HG03103 (cell line): ENCODE data around the gene NARF.
"Not testable (repeated sequence)": the region's sequence is repeated elsewhere in the genome, so short reads cannot be mapped to it uniquely, and the experiment has no call there.

ENCODE experiments used
- ATAC-seq: cut with Tn5 transposase; IDR thresholded peaks from one replicate; pipeline ENCODE4 v1.9.1; 2021; ENCODE audit warnings: low read depth; ENCODE audit not compliant: unreplicated experiment

Gene NARF

DNA sequence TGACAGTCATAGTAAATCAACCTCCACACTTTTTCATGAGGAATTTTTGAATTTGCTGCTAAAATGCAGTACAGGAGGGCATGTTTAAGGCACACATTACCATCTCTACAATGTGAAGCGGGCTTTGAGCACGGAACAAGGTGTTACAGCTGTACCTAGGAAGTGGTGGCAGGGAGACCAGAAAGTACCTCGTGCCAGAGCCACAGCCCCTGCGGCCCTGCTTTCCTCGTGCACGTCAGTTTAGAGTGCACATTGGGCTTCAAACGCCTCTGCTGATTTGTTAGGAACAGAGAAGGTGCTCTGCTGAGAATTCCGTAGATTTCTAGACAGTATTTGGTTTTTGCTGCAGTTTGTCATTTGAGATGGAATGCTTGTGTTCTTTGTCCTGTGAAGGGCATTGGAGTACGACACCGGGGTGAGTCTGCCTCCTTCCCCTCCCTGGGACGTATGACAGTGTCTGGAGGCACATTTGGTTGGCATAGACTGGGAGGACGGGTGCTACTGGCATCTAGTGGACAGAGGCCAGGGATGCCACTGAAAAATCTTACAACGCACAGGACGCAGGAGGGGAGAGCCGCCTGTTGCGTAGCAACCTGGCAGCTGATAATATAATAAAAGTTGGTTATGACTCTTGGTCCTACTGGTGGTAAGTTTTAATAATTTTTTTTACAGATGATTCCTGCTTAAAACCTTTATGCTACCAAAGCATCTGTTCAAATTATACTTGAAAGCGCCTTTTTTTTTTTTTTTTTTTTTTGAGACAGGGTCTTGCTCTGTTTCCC, 70.1 kb downstream of the NARF start:
- no peak for ATAC-seq

DNA sequence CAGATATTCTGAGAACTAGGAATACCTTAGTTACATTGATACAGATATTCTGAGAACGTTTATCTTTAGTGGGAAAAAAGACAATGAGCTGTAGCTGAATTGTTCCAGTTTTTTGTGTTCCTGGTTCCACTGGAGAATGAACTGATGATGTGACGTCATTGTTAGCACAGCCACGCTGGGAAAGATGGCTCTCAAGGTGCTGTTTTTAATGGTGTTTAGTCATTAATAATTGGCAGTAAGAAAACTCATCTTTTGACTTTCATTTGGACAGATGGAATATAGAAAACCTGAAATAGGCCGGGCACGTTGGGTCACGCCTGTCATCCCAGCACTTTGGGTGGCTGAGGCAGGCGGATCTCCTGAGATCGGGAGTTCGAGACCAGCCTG, 71.4 kb downstream of the NARF start:
- ATAC-seq, result no peak

GRCh38 chr17:82531431-82531881, 72.9 kb downstream of the NARF start:
- no peak for ATAC-seq

GRCh38 chr17:82534401-82534812, 75.9 kb downstream of the NARF start:
- ATAC-seq, result no peak

DNA sequence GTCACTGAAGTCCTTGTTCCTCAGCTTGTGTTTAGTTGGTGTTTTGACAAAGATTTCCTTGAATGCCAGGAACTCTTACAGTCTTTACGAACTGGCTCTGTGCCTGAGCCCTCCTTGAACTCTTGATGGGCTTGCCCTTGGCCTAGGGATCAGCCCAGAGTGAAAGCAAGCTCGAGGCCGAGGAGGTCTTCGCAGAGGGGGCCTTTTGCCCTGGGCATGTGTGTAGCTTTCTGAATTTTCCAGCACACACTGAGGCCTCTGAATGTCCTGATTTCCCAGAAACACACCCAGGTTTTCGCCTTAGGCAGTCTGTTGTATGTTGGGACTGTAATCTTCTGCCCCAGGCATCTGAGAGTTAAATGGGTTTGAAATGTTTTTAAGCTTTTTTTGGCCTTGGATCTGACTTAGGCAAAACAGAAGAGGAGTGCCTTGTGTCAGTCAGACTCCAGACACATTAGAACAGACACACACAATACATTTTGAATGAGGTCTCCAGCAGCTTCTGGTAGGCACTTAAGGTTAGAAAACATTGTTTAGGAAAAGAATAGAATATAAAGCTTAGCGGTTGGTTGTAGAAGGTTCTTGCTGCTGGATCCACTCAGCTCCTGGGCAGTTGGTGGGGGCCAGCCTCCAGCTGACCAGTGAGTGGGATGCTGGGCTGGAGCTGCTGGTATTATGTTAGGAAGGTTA, 78.1 kb downstream of the NARF start:
- no peak for ATAC-seq

DNA sequence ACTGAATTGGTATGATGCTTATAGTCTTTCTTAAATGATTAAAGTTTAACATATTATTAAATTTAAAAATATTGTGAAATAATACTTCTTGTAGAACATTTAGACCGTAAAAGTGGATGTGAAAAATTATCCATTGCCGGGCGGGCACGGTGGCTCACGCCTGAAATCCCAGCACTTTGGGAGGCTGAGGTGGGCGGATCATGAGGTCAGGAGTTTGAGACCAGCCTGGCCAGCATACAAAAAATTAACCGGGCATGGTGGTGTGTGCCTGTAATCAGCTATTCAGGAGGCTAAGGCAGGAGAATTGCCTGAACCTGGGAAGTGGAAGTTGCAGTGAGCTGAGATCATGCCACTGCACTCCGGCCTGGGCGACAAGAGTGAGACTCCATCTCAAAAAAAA, 78.7 kb downstream of the NARF start:
- ATAC-seq, result not testable (repeated sequence)

GRCh38 chr17:82539076-82539475, 80.5 kb downstream of the NARF start:
- not testable (repeated sequence) for ATAC-seq
